Fibroblast of skin of back (primary cell): ENCODE measurements around the gene TENT4B.

ENCODE experiments used
- DNase-seq: peaks from one replicate; pipeline ENCODE4 v3.0.0-alpha.2; 2013

TENT4B gene

GRCh38 chr16:50272111-50272571, 119.0 kb downstream of the TENT4B start:
- no peak for DNase-seq

GRCh38 chr16:50272687-50273381, 119.7 kb downstream of the TENT4B start:
- no peak for DNase-seq

GRCh38 chr16:50273382-50273690, 120.2 kb downstream of the TENT4B start:
- DNase-seq = no peak

- DNase-seq = no peak
Observed at GRCh38 chr16:50273888-50274325, 120.8 kb downstream of the TENT4B start.

GRCh38 chr16:50274326-50275097, 121.4 kb downstream of the TENT4B start:
- no peak for DNase-seq

- DNase-seq = no peak
Observed at GRCh38 chr16:50275098-50275415, 122.0 kb downstream of the TENT4B start.

GRCh38 chr16:50275428-50276325, 122.6 kb downstream of the TENT4B start:
- no peak for DNase-seq

- no peak for DNase-seq
Observed at GRCh38 chr16:50276326-50276640, 123.2 kb downstream of the TENT4B start.

- DNase-seq = no peak
Observed at GRCh38 chr16:50276801-50277555, 123.9 kb downstream of the TENT4B start.

- DNase-seq = no peak
Observed at GRCh38 chr16:50278251-50278650, 125.1 kb downstream of the TENT4B start.

GRCh38 chr16:50279504-50279865, 126.4 kb downstream of the TENT4B start:
- no peak for DNase-seq

GRCh38 chr16:50280932-50281331, 127.8 kb downstream of the TENT4B start:
- DNase-seq = no peak
